ENCODE measurements around the gene FOSL2. TPM values are rescaled to one million over a fixed set of nuclear protein-coding genes. Genes with fewer than 3 reads are reported as not detected.

FOSL2 gene
- total RNA-seq, 1 experiment from 2014 or later = 0.30 TPM

GRCh38 chr2:28359222-28360057 lies 33.2 kb upstream of the FOSL2 start:
- H3K4me3 ChIP-seq (ENCODE audit: low read length) = no peak overlapping the region
- no peak overlapping the region for H3K27ac ChIP-seq (ENCODE audit: low read length)

DNA sequence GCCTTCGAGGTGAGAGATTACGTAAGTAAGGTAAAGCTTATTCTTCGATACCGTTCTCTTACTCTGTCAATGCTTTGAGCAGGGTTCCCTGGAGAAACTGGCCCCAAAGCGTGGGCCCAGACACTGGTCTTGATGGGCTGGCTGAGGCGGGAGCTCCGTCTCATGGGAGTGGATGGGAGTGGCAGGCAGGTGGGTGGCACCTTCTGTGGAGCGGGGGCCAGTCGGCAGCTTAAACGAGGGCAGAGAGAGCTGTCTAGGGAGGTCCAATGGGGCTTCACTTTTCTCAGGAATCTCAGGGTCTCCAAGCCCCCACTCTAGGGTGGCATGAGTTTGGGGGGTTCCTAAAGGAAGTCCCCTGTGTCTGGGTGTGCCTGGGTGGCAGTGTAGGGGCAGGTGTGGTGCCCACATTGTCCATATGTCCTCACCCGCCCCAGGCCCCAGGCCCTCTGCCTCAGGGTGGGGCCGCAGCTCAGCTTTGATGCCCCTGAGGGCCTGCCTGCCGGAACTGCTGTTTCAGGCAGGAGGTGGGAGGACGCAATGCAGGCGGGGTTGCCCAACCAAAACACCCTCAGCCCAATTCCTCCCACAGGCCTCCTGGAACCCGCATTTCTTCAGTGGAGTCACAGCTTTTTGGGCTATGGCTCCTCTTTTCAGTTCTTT lies 32.5 kb upstream of the FOSL2 start:
- H4K20me1 ChIP-seq (ENCODE audit: insufficient read depth, low read depth, low read length) = no peaks in the 10 kb centered on the region
- H3K9me2 ChIP-seq (replicated peaks; ENCODE audit: insufficient read depth, low read length) = no peaks in the 10 kb centered on the region
- no peak overlapping the region for H3K4me3 ChIP-seq (ENCODE audit: low read length)
- H3K4me2 ChIP-seq (ENCODE audit: low read depth, low read length, poor library complexity, severe bottlenecking) = no peak overlapping the region
- H3K4me1 ChIP-seq (ENCODE audit: low read length) = no peaks in the 10 kb centered on the region
- no peak overlapping the region for H2AFZ ChIP-seq (ENCODE audit: low read length)
- no peaks in the 10 kb centered on the region for H3K27me3 ChIP-seq (ENCODE audit: low read length)
- DNase-seq = no peak
- H3K27ac ChIP-seq (ENCODE audit: low read length) = no peak overlapping the region
- H3K79me2 ChIP-seq (ENCODE audit: low read length) = no peaks in the 10 kb centered on the region
- H3K9ac ChIP-seq (ENCODE audit: low read length) = no peak overlapping the region
- no peaks in the 10 kb centered on the region for H3K9me3 ChIP-seq (ENCODE audit: low read length)
- no peaks in the 10 kb centered on the region for H3K36me3 ChIP-seq (ENCODE audit: insufficient read depth, low read length)

More at GRCh38 chr2:28359222-28360057, 33.2 kb upstream of the FOSL2 start:
- no peaks in the 10 kb centered on the region for H3K27me3 ChIP-seq (ENCODE audit: low read length)
- H3K79me2 ChIP-seq (ENCODE audit: low read length) = no peaks in the 10 kb centered on the region
- H3K4me1 ChIP-seq (ENCODE audit: low read length) = no peaks in the 10 kb centered on the region
- no peak overlapping the region for H3K4me2 ChIP-seq (ENCODE audit: low read depth, low read length, poor library complexity, severe bottlenecking)
- H3K36me3 ChIP-seq (ENCODE audit: insufficient read depth, low read length) = no peaks in the 10 kb centered on the region
- no peak overlapping the region for H3K9ac ChIP-seq (ENCODE audit: low read length)
- no peaks in the 10 kb centered on the region for H3K9me3 ChIP-seq (ENCODE audit: low read length)
- DNase-seq = no peak
- no peak overlapping the region for H2AFZ ChIP-seq (ENCODE audit: low read length)
- H4K20me1 ChIP-seq (ENCODE audit: insufficient read depth, low read depth, low read length) = no peaks in the 10 kb centered on the region
- no peaks in the 10 kb centered on the region for H3K9me2 ChIP-seq (replicated peaks; ENCODE audit: insufficient read depth, low read length)

GRCh38 chr2:28360718-28361293 lies 31.9 kb upstream of the FOSL2 start:
- Histone ChIP-seq H3K9me2 (replicated peaks; ENCODE audit: insufficient read depth, low read length) (no peaks in the 10 kb centered on the region), H3K4me3 (ENCODE audit: low read length) (no peak overlapping the region), H3K79me2 (ENCODE audit: low read length) (no peaks in the 10 kb centered on the region), H3K36me3 (ENCODE audit: insufficient read depth, low read length) (no peaks in the 10 kb centered on the region), H3K9me3 (ENCODE audit: low read length) (no peaks in the 10 kb centered on the region), H3K27me3 (ENCODE audit: low read length) (no peaks in the 10 kb centered on the region), H3K27ac (ENCODE audit: low read length) (no peak overlapping the region), H2AFZ (ENCODE audit: low read length) (no peak overlapping the region), H4K20me1 (ENCODE audit: insufficient read depth, low read depth, low read length) (no peaks in the 10 kb centered on the region), H3K9ac (ENCODE audit: low read length) (no peak overlapping the region), H3K4me1 (ENCODE audit: low read length) (no peaks in the 10 kb centered on the region), H3K4me2 (ENCODE audit: low read depth, low read length, poor library complexity, severe bottlenecking) (no peak overlapping the region)
- no peak for DNase-seq

DNA sequence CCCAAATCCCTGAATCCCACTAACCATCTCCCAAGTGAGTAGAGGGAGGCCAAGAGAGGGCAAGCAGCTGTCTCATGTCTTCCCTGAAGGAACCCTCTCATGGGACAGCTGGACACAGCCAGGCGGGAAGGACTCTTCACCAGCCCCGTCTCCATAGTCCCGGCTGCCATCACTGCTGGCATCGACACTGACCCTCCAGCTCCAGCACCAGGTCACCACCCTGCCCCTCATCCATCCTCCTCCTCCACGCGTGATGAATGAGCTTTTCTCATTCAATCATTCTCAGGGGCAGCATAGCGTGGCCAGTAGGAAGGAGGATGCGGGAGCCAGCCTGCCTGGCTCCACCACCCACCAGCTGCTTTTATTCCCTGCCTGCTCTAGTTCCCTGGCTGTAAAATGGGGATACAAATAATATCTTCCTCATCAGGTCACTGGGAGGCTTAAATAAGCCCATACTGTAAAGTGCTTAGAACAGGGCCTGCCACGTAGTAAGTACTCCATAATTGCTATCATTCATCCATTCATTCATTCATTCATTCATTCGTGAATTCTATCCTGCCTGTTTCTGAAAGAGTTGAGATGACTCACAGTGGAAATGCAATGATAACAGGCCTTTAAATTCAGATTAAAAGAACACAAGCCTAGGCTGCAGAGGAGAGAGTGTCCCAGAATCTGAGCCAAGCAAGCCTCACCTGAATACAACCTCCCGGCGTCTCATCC lies 30.5 kb upstream of the FOSL2 start:
- DNase-seq = no peak
- no peaks in the 10 kb centered on the region for H3K4me1 ChIP-seq (ENCODE audit: low read length)

GRCh38 chr2:28362991-28363521 lies 29.6 kb upstream of the FOSL2 start:
- no peaks in the 10 kb centered on the region for H4K20me1 ChIP-seq (ENCODE audit: insufficient read depth, low read depth, low read length)
- no peak overlapping the region for H3K27ac ChIP-seq (ENCODE audit: low read length)
- no peak overlapping the region for H3K9ac ChIP-seq (ENCODE audit: low read length)
- H3K9me2 ChIP-seq (replicated peaks; ENCODE audit: insufficient read depth, low read length) = no peaks in the 10 kb centered on the region
- DNase-seq = no peak
- no peaks in the 10 kb centered on the region for H3K9me3 ChIP-seq (ENCODE audit: low read length)
- no peaks in the 10 kb centered on the region for H3K36me3 ChIP-seq (ENCODE audit: insufficient read depth, low read length)
- H2AFZ ChIP-seq (ENCODE audit: low read length) = no peak overlapping the region
- H3K27me3 ChIP-seq (ENCODE audit: low read length) = no peaks in the 10 kb centered on the region
- H3K4me1 ChIP-seq (ENCODE audit: low read length) = no peaks in the 10 kb centered on the region
- no peaks in the 10 kb centered on the region for H3K79me2 ChIP-seq (ENCODE audit: low read length)
- H3K4me2 ChIP-seq (ENCODE audit: low read depth, low read length, poor library complexity, severe bottlenecking) = no peak overlapping the region
- H3K4me3 ChIP-seq (ENCODE audit: low read length) = no peak overlapping the region

More for the DNA sequence above, 30.5 kb upstream of the FOSL2 start:
- Histone ChIP-seq H3K4me2 (ENCODE audit: low read depth, low read length, poor library complexity, severe bottlenecking) (no peak overlapping the region), H3K27ac (ENCODE audit: low read length) (no peak overlapping the region), H3K79me2 (ENCODE audit: low read length) (no peaks in the 10 kb centered on the region), H3K9me3 (ENCODE audit: low read length) (no peaks in the 10 kb centered on the region), H3K27me3 (ENCODE audit: low read length) (no peaks in the 10 kb centered on the region), H3K4me3 (ENCODE audit: low read length) (no peak overlapping the region), H4K20me1 (ENCODE audit: insufficient read depth, low read depth, low read length) (no peaks in the 10 kb centered on the region), H3K36me3 (ENCODE audit: insufficient read depth, low read length) (no peaks in the 10 kb centered on the region), H3K9ac (ENCODE audit: low read length) (no peak overlapping the region), H2AFZ (ENCODE audit: low read length) (no peak overlapping the region), H3K9me2 (replicated peaks; ENCODE audit: insufficient read depth, low read length) (no peaks in the 10 kb centered on the region)

- Histone ChIP-seq H3K27ac (ENCODE audit: low read length) (no peak overlapping the region), H3K4me3 (ENCODE audit: low read length) (no peak overlapping the region), H3K9ac (ENCODE audit: low read length) (no peak overlapping the region), H4K20me1 (ENCODE audit: insufficient read depth, low read depth, low read length) (no peaks in the 10 kb centered on the region), H3K79me2 (ENCODE audit: low read length) (no peaks in the 10 kb centered on the region), H3K4me2 (ENCODE audit: low read depth, low read length, poor library complexity, severe bottlenecking) (no peak overlapping the region), H3K27me3 (ENCODE audit: low read length) (no peaks in the 10 kb centered on the region), H3K36me3 (ENCODE audit: insufficient read depth, low read length) (no peaks in the 10 kb centered on the region), H3K9me3 (ENCODE audit: low read length) (no peaks in the 10 kb centered on the region), H3K9me2 (replicated peaks; ENCODE audit: insufficient read depth, low read length) (no peaks in the 10 kb centered on the region), H3K4me1 (ENCODE audit: low read length) (no peaks in the 10 kb centered on the region), H2AFZ (ENCODE audit: low read length) (no peak overlapping the region)
- DNase-seq = no peak
Measured at GRCh38 chr2:28363686-28364280, 28.9 kb upstream of the FOSL2 start.

DNA sequence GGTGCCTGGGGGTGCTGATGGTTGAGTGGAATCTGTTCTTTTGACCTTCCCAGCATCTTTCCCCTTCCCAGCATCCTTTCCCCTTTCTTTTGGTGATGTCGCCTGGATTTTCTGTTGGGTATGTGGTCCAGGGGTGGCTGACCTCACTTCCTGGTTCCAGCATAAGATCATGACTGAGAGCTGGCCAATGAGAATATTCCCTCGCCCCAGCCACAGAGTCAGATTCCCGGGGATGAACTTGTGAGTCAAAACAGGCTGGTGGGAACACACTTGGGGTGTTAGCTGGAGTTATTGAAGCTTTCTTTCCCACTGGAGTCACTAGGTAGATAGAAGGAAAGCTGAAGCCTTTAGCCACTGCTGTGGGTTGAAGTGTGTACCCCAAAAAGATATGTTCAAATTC lies 28.0 kb upstream of the FOSL2 start:
- Histone ChIP-seq H3K4me2 (ENCODE audit: low read depth, low read length, poor library complexity, severe bottlenecking) (no peak overlapping the region), H3K4me1 (ENCODE audit: low read length) (no peaks in the 10 kb centered on the region), H2AFZ (ENCODE audit: low read length) (no peak overlapping the region)

More for the DNA sequence above, 28.0 kb upstream of the FOSL2 start:
- Histone ChIP-seq H3K27ac (ENCODE audit: low read length) (no peak overlapping the region), H3K9me3 (ENCODE audit: low read length) (no peaks in the 10 kb centered on the region), H4K20me1 (ENCODE audit: insufficient read depth, low read depth, low read length) (no peaks in the 10 kb centered on the region), H3K9me2 (replicated peaks; ENCODE audit: insufficient read depth, low read length) (no peaks in the 10 kb centered on the region), H3K27me3 (ENCODE audit: low read length) (no peaks in the 10 kb centered on the region), H3K36me3 (ENCODE audit: insufficient read depth, low read length) (no peaks in the 10 kb centered on the region), H3K4me3 (ENCODE audit: low read length) (no peak overlapping the region), H3K9ac (ENCODE audit: low read length) (no peak overlapping the region), H3K79me2 (ENCODE audit: low read length) (no peaks in the 10 kb centered on the region)
- DNase-seq = no peak
